GM18511 (cell line): ENCODE data around the gene DNAH2.
"Not testable (repeated sequence)": the region's sequence is repeated elsewhere in the genome, so short reads cannot be mapped to it uniquely, and the experiment has no call there.

Experiments used
- ATAC-seq: cut with Tn5 transposase; IDR thresholded peaks from one replicate; pipeline ENCODE4 v1.9.1; 2021; ENCODE audit warnings: mild to moderate bottlenecking, moderate library complexity; ENCODE audit not compliant: unreplicated experiment

The DNAH2 gene

DNA sequence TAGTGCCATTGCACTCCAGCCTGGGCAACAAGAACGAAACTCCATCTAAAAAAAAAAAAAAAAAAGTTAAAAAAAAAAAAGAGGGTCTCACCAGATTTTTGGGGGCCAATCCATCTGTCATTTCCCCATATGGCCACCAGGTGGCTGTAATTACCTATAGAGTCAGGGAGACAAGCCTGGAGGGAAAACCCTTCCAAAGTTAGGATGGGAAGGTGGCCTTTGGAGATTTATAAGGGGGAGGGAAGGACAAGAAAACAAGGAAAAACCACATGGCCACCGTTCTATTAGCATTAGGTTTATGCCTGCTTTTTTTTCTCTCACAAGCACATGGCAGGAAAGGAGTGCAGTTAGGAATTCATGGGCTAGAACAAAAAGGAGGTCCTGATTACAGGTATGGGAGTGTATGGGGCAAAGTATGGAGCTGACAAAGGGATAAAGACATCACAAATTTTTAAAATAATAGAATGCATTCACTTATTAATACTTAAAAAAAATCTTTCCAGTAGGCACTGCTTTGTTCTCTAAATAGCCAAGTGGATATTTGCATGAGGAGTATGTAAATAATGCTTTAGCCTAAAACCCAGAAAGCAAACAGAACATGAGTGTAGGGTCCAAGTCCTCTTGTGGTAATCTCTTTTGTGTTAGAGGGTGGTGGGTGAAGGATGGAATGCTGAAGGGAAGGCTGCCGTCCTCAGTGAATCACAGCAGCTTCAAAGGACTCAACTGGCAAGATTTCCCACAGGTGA is 145.3 kb downstream of the DNAH2 start:
- ATAC-seq = no peak

DNA sequence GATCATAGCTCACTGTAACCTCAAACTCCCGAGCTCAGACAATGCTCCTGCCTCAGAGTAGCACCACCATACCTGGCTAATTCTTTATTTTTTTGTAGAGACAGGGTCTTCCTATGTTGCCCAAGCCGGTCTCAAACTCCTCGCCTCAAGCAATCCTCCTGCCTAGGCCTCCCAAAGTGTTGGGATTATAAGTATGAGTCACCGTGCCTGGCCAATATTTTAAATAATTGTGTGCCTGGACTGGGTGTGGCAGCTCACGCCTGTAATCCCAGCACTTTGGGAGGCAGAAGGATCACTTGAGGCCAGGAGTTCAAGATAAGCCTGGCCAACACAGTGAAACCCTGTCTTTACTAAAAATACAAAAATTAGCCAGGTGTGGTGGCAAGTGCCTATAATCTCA is 146.8 kb downstream of the DNAH2 start:
- not testable (repeated sequence) for ATAC-seq

DNA sequence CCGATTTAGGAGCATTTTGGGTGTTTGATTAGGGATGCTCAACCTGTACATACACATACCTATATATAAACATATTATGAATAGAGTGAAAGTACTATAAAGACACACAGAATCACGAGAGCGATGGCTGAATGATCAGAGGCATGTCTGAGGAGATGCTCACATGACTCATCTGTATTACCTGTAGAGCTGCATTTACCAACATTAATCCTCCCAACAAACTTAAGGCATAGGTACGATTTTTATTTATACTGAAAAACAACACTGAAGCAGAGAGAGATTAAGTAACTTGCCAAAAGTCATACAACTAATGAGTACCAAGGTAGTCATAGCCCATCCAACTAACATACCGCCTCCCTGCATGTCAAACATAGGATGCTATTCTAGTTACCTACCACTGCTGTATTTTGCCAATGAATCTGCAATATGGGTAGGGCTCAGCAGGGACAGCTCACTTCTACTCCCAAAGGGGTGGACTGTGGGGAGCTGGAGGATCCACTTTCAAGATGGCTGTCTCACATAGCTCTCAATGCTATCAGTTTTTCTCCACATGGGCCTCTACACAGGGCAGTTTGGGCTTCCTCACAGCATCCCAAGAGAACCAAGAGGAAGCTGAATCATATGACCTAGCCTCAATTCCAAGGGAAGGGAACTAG is 147.6 kb downstream of the DNAH2 start:
- ATAC-seq = no peak

DNA sequence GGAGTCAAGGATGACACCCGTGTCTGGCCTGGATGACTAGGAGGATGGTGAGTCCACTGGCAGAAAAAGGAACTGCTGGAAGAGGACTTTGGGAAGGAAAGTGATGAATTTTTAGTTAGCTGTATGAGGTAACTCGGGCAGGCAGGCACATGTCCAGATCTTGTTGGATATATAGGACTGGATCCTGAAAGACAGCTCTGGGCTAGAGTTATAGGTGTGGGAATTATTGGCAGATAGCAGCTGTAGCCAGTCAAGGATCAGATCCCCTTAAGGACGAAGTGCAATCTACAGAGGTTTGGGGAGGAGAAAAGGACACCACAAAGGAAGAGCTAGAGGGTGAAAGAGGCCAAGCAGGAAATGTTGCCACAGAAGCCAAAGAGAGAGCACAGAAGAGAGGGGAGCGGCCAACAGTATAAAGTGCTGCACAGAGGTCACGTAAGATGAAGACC is 150.4 kb downstream of the DNAH2 start:
- no peak for ATAC-seq

DNA sequence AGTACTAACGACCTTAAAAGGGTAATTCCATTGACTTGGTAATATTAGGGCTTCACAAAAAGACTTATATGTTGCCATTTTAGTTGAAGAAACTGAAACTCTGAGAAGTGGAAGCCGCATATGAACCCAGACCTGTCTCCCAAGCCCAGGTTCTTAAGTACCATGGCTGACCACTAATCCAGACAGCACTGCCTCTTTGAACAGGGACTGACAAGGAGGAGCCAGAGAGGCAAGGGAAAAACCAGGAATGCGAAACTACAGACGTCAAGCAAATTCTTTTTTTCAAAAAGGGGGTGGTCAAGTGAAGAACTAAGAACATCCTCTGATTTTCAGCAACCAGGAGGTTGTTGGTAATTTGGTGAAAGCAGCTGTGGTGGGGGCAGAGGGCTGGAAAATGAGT is 155.5 kb downstream of the DNAH2 start:
- ATAC-seq = no peak

DNA sequence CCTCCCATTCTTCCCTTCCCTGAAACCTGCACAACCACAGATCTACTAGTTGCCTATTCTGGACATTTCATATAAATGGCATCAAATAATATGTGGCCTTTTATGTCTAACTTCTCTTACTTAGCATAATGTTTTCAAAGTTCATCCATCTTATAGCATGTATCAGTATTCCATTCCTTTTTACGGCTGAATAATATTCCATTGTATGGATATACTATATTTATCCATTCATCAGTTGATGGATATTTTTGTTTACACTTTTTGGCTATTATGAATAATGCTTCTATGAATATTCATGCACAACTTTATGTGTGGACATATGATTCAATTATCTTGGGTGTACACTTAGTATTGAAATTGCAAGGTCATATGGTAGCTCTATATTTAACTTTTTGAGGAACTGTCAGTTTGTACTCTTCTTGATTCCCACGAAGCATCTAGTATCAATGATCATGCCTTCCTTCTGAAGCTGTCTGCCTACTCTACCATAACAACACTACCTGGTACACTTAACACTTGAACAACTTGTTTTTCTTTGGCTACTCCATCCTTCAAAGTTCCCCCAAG is 158.3 kb downstream of the DNAH2 start:
- no peak for ATAC-seq

DNA sequence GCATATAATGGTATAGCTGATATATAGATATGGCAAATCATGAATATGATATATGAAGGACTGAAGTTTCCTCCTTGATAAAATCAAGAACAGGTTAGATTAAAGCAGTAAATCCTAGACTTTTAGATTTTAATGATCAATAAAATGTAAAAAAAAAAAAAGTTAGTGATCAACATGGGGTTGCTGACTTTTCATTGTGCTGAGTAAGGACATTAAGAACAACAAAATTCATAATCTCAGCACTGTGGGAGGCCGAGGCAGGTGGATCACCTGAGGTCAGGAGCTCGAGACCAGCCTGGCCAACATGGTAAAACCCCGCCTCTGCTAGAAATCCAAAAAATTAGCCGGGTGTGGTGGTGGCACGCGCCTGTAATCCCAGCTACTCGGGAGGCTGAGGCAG is 160.7 kb downstream of the DNAH2 start:
- no peak for ATAC-seq

DNA sequence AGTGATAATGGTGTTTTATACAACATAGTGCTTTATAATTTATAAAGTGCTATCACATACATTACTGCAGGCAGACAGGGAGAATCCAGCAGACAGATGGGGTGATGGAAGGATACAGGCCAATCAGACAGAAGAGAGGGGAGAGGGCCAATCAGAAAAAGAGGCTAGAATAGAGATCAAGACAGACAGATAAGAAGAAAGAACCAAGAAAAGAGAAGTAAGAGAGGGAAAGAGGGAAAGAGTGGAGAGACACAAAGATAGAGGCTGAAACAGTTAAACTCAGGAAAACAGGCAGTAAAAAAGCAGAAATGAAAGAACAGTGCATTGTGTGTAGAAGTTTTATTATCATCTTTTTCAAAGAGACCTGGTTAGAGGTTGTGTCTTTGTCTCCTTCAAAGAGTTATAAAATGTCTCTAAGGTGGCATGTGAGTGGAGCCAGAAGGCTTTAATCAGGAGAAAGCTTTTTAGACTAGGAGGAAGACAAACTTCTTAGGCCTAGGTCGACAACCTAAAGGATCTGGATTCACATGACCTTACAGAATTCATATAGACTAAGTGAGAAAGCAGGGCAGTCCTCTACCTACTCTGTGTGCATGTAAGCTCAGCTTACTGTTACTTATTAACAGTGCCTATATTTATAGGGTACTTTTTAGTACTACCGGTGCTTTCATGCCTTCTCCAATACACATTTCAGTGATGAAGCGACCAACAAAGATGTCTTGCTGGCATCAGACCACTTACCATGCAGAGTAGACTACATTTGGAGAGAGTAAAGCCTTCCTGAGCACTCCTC is 162.7 kb downstream of the DNAH2 start:
- ATAC-seq = no peak

DNA sequence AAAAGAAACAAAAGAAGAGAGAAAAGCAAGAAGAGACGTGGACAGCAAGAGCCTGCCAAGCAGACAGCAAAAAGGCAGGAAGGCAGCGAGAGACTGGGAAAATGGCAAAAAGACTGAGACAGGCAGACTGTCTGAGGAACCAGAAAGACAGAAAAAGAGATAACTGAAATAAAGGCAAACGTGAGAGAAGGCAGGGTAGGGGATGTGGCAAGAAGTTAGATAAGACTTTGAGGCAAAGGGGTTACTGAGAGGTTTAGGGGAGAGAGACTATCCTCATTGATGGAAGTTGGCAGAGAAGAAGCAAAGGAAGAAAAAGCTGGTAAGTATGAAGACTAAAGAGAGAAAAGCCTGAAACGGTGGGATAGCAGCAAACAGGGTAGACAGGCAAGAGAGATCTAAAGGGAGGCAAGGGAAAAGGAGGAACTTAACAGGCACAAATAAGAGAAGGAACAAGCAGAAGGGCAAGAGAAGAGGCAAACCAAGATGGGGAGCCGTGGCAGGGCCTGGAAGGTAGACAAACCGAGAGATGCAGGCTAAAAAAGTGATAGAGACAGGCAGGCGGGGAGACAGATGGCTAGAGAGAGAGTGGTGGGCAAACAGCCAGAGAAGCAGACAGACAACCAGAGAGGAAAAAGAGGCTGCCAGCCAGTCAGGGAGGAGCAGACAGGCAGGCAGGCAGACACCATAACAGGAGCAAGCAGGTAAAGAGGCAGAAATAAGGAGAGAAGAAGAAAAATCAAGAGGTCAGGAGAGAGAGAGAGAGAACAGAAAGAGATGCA is 163.9 kb downstream of the DNAH2 start:
- ATAC-seq = no peak

DNA sequence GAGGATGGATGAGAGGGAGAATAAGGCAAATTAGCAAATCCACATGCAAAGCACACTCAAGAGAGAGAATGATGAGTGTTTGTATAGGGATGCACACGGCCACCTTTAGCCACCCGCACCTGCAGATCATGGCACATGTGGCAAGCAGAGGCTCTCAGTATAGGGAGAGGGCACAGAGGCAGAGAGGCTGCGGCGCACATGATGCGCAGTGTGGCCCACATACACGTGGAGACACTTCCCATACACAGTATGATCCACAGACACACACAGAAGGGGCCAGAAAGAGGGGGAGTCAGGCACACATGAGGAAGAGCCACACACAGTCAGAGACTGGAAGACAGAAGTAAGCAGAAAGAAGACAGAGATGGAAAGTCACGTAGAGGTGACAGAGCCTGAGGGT is 164.5 kb downstream of the DNAH2 start:
- no peak for ATAC-seq

DNA sequence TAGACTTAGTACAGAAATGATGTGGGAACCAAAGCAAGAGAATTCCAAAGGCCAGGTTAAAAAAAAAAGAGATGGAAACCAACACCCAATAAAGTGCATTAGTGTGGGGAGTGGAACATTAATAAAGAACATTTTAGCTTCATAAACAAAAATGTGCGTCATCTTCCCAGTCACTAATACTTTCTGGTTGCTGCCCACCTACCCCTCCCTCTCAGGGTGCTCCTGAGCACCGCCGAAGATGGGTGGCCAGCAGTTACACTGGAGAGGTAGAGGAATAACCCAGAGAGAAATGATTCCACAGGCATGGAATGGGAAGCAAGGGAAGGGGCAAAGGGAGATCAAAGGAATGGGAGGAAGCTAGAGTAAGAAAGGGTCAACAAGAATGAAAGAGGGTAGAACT is 165.1 kb downstream of the DNAH2 start:
- no peak for ATAC-seq
